GM21576 (cell line): ENCODE results near the gene MLXIP.
"Not testable (repeated sequence)": the region's sequence is repeated elsewhere in the genome, so short reads cannot be mapped to it uniquely, and the experiment has no call there.

Source experiments
- ATAC-seq: cut with Tn5 transposase; IDR thresholded peaks from one replicate; pipeline ENCODE4 v1.9.1; 2021; ENCODE audit warnings: mild to moderate bottlenecking, moderate library complexity; ENCODE audit not compliant: unreplicated experiment

The MLXIP gene

GRCh38 chr12:122051231-122051876 is 27.2 kb upstream of the MLXIP start:
- ATAC-seq = no peak

GRCh38 chr12:122052285-122052684 is 26.3 kb upstream of the MLXIP start:
- no peak for ATAC-seq

- ATAC-seq = no peak
These were observed 23.6 kb upstream of the MLXIP start for GRCh38 chr12:122054842-122055520.

GRCh38 chr12:122056406-122056805 is 22.1 kb upstream of the MLXIP start:
- ATAC-seq = not testable (repeated sequence)

- no peak for ATAC-seq
These were observed 21.4 kb upstream of the MLXIP start for GRCh38 chr12:122057007-122057735.

- ATAC-seq = no peak
These were observed 20.8 kb upstream of the MLXIP start for GRCh38 chr12:122057769-122058168.

GRCh38 chr12:122058549-122059149 is 19.9 kb upstream of the MLXIP start:
- ATAC-seq = no peak

GRCh38 chr12:122059203-122059960 is 19.2 kb upstream of the MLXIP start:
- ATAC-seq = no peak

- ATAC-seq = no peak
These were observed 18.5 kb upstream of the MLXIP start for GRCh38 chr12:122060081-122060501.

GRCh38 chr12:122061253-122061652 is 17.3 kb upstream of the MLXIP start:
- ATAC-seq = no peak

GRCh38 chr12:122062832-122063693 is 15.5 kb upstream of the MLXIP start:
- no peak for ATAC-seq

- ATAC-seq = no peak
These were observed 14.9 kb upstream of the MLXIP start for GRCh38 chr12:122063694-122064024.

- ATAC-seq = no peak
These were observed 14.4 kb upstream of the MLXIP start for GRCh38 chr12:122064025-122064777.

- no peak for ATAC-seq
These were observed 13.6 kb upstream of the MLXIP start for GRCh38 chr12:122064780-122065588.

- peak; percentile 4 for ATAC-seq
These were observed 11.0 kb upstream of the MLXIP start for GRCh38 chr12:122067548-122067947.

- ATAC-seq = peak; percentile 87
These were observed 10.6 kb upstream of the MLXIP start for GRCh38 chr12:122067966-122068365.

GRCh38 chr12:122072031-122072970 is 6.3 kb upstream of the MLXIP start:
- ATAC-seq = no peak
